ENCODE measurements around the gene CECR2. TPM values are rescaled to one million over a fixed set of nuclear protein-coding genes. Genes with fewer than 3 reads are reported as not detected.

The CECR2 gene
- total RNA-seq, 1 donor from 2014 or later = 25.3 TPM

DNA sequence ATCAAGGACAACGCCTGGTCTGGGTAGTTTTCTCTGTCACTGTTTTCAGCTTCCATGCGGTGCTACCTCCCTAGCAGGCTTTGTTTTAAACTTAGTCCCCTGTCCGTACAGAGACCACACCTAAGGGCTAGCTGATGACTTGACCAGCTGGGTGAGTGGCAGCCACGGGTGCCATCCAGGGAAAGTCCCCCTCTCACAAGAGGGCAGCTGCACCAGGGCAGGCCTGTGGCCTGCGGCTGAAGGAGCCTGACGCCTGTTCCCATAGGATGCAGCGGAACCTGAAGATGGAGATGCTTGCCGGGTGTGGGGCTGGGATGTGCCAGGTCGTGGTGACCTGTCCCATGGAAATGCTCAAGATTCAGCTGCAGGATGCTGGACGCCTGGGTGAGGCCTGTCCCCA, 213.9 kb downstream of the CECR2 start:
- Mint-ChIP-seq H3K27me3 (no peaks in the 10 kb centered on the region), H3K27ac (no peak overlapping the region)

DNA sequence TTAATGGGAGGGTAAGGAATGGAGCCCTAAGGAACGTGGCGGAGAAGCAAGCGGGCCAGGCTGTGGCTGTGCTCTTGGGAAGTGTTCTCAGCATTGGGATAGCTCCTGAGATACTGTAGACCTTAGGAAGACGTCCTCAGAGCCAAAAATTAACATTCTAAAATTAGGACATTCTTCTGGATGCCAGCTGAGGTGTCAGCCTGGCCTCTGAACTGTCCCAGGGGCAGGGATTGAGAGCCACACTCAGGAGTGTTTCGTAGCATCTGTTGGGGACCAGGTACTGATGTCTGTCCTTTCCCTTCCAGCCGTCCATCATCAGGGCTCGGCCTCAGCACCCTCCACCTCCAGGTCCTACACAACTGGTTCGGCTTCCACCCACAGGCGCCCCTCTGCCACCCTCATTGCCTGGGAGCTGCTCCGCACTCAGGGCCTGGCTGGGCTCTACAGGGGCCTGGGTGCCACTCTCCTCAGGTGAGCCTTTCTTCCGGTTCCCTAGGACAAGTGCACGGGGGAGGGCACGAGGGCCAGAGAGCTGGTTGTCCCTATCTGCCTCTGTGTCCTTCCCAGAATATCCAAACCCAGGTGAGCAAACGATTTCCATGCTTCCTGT, 217.7 kb downstream of the CECR2 start:
- no peaks in the 10 kb centered on the region for H3K27me3 Mint-ChIP-seq
- H3K4me1 Mint-ChIP-seq (ENCODE audit: unreplicated experiment) = no peaks in the 10 kb centered on the region
- H3K4me3 Mint-ChIP-seq = no peak overlapping the region
- TF ChIP-seq, protein P1, sequence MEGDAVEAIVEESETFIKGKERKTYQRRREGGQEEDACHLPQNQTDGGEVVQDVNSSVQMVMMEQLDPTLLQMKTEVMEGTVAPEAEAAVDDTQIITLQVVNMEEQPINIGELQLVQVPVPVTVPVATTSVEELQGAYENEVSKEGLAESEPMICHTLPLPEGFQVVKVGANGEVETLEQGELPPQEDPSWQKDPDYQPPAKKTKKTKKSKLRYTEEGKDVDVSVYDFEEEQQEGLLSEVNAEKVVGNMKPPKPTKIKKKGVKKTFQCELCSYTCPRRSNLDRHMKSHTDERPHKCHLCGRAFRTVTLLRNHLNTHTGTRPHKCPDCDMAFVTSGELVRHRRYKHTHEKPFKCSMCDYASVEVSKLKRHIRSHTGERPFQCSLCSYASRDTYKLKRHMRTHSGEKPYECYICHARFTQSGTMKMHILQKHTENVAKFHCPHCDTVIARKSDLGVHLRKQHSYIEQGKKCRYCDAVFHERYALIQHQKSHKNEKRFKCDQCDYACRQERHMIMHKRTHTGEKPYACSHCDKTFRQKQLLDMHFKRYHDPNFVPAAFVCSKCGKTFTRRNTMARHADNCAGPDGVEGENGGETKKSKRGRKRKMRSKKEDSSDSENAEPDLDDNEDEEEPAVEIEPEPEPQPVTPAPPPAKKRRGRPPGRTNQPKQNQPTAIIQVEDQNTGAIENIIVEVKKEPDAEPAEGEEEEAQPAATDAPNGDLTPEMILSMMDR (conservative IDR thresholded peaks at IDR 0.05) = no peak
- no peak overlapping the region for H3K27ac Mint-ChIP-seq
- peaks cover 6% of the 10 kb centered on the region for H3K36me3 Mint-ChIP-seq
- no peaks in the 10 kb centered on the region for H3K9me3 Mint-ChIP-seq
- no peak for DNase-seq (ENCODE audit: extremely low spot score, unreplicated experiment)

More for the DNA sequence above, 213.9 kb downstream of the CECR2 start:
- H3K4me3 Mint-ChIP-seq = no peak overlapping the region
- H3K4me1 Mint-ChIP-seq (ENCODE audit: unreplicated experiment) = peaks cover 8% of the 10 kb centered on the region
- H3K9me3 Mint-ChIP-seq = no peaks in the 10 kb centered on the region
- H3K36me3 Mint-ChIP-seq = no peaks in the 10 kb centered on the region
- TF ChIP-seq, protein P1 (conservative IDR thresholded peaks at IDR 0.05) = no peak
- DNase-seq (ENCODE audit: extremely low spot score, unreplicated experiment) = no peak

DNA sequence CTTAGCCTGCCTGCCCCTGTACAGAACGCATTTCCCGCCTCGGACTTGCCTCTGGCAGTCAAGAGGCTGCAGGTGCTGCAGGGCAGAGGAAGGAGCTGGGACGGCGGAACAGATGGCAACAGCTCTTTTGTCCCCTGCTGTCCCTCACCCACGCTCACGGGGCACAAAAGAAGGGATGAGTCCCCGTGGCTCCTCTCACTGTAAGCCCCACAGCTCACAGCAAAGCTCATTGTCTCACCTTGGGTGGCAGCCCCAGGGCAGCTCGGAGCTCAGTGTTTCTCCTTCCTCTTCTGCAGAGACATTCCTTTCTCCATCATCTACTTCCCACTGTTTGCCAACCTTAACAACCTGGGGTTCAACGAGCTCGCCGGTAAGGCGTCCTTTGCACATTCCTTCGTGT, 218.4 kb downstream of the CECR2 start:
- no peaks in the 10 kb centered on the region for H3K9me3 Mint-ChIP-seq
- no peak for DNase-seq (ENCODE audit: extremely low spot score, unreplicated experiment)
- H3K27ac Mint-ChIP-seq = no peak overlapping the region
- H3K36me3 Mint-ChIP-seq = peaks cover 10% of the 10 kb centered on the region
- no peak overlapping the region for H3K4me3 Mint-ChIP-seq
- TF ChIP-seq, protein P1 (conservative IDR thresholded peaks at IDR 0.05) = no peak
- no peaks in the 10 kb centered on the region for H3K4me1 Mint-ChIP-seq (ENCODE audit: unreplicated experiment)
- no peaks in the 10 kb centered on the region for H3K27me3 Mint-ChIP-seq

DNA sequence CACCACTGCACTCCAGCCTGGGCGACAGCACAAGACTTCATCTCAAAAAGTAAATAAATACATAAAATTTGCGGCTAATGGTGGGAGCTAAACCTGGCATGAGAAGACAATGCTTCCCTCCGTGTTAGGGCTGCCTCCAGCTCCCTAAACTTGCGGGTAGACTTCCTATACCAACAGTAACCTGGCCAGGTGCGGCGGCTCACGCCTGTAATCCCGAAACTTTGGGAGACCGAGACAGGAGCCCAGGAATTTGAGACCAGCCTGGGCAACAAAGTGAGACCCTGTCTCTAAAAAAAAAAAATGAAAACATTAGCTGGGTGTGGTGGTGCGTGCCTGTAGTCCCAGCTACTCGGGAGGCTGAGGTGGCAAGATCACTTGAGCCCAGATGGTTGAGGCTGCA, 219.3 kb downstream of the CECR2 start:
- Mint-ChIP-seq H3K27me3 (no peaks in the 10 kb centered on the region), H3K4me1 (ENCODE audit: unreplicated experiment) (no peaks in the 10 kb centered on the region), H3K9me3 (no peaks in the 10 kb centered on the region), H3K4me3 (no peak overlapping the region), H3K27ac (no peak overlapping the region), H3K36me3 (peaks cover 15% of the 10 kb centered on the region)
- TF ChIP-seq, protein P1 (conservative IDR thresholded peaks at IDR 0.05) = no peak
- no peak for DNase-seq (ENCODE audit: extremely low spot score, unreplicated experiment)

DNA sequence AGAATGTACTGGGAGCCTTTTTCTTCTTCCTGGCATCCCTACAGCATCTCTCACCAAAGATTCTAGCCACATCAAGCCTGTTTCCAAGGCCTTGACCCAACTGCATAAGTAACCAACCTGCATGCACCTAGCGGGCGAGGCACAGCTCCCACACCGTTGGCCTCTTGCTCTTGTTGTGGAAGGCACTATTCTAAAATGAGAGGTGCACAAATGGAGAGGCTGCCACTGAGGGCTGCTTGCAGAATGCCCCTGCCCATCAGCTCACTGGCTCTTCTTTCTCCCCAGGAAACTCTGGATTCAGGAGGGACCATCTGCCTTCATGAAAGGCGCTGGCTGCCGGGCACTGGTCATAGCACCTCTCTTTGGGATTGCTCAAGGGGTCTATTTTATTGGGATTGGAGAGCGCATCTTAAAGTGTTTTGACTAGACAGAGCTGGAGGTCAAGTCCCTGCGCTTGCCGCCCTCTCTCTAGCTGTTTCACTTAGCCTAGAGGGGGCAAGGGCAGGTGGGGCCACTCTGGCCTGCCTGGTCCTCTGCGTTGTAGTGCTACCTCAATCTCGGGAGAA, 220.6 kb downstream of the CECR2 start:
- DNase-seq (ENCODE audit: extremely low spot score, unreplicated experiment) = no peak
- Mint-ChIP-seq H3K27ac (no peak overlapping the region), H3K27me3 (no peaks in the 10 kb centered on the region), H3K36me3 (peaks cover 21% of the 10 kb centered on the region), H3K4me3 (no peak overlapping the region), H3K4me1 (ENCODE audit: unreplicated experiment) (no peaks in the 10 kb centered on the region), H3K9me3 (no peaks in the 10 kb centered on the region)
- TF ChIP-seq, protein P1 (conservative IDR thresholded peaks at IDR 0.05) = no peak

Data from type B pancreatic cell (in vitro differentiated cells).